ENCODE data around the gene ATRIP.

GRCh38 chr3:48507256-48508061 lies 60.9 kb downstream of the ATRIP start:
- TF ChIP-seq, protein P1, sequence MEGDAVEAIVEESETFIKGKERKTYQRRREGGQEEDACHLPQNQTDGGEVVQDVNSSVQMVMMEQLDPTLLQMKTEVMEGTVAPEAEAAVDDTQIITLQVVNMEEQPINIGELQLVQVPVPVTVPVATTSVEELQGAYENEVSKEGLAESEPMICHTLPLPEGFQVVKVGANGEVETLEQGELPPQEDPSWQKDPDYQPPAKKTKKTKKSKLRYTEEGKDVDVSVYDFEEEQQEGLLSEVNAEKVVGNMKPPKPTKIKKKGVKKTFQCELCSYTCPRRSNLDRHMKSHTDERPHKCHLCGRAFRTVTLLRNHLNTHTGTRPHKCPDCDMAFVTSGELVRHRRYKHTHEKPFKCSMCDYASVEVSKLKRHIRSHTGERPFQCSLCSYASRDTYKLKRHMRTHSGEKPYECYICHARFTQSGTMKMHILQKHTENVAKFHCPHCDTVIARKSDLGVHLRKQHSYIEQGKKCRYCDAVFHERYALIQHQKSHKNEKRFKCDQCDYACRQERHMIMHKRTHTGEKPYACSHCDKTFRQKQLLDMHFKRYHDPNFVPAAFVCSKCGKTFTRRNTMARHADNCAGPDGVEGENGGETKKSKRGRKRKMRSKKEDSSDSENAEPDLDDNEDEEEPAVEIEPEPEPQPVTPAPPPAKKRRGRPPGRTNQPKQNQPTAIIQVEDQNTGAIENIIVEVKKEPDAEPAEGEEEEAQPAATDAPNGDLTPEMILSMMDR (IDR thresholded peaks at IDR 0.05; ENCODE audit: low read length) = peak; percentile 95
- TF ChIP-seq EZH2 (IDR thresholded peaks at IDR 0.05; ENCODE audit: borderline replicate concordance, low read length) = no peak

All from OCI-LY1 (cell line).